AG04450 (cell line): ENCODE results near the gene LDB3. TPM values are rescaled to one million over a fixed set of nuclear protein-coding genes. Genes with fewer than 3 reads are reported as not detected.
"Not testable (repeated sequence)": the region's sequence is repeated elsewhere in the genome, so short reads cannot be mapped to it uniquely, and the experiment has no call there.

Experiments
- CTCF ChIA-PET: fragments of 300-600, 350-600 bp; formaldehyde crosslinking; extraction: SDS; loops from one replicate; lab custom pipeline; 2022; ENCODE audit warnings: antibody characterized with exemption, inconsistent platforms; lab: Charles Lee
- POLR2A ChIA-PET: fragments of 350-600 bp; formaldehyde crosslinking; extraction: SDS; loops from one replicate; lab custom pipeline; 2021; ENCODE audit warnings: antibody characterized with exemption, inconsistent platforms; lab: Yijun Ruan, JAX
- DNase-seq: peaks from one replicate; pipeline ENCODE4 v3.0.0-alpha.2; 2011; ENCODE audit warnings: low read depth, low spot score
- H3K27ac ChIP-seq: one replicate; pipeline ENCODE4 v1.5.1; 2012; ENCODE audit warnings: low read depth, low read length, control low read depth
- H3K27me3 ChIP-seq: one replicate; pipeline ENCODE4 v1.6.0; 2012; ENCODE audit warnings: low read length; ENCODE audit not compliant: control insufficient read depth, insufficient read depth
- H3K4me3 ChIP-seq: 2 replicates; pipeline ENCODE4 v1.5.1; 2011; ENCODE audit warnings: mild to moderate bottlenecking, low read depth, low read length, control low read depth
- H3K9me3 ChIP-seq: 2 replicates; pipeline ENCODE4 v1.5.1; 2012; ENCODE audit warnings: low read length; ENCODE audit not compliant: control insufficient read depth, insufficient read depth
- CTCF ChIP-seq: IDR thresholded peaks from 2 replicates; pipeline ENCODE4 v1.5.1; 2011; ENCODE audit warnings: low read depth, low read length, control low read depth, inconsistent platforms
- polyA plus RNA-seq: library from polyadenylated mRNA; depleted of rRNA; stranded (reverse); fragments of >200 nt; gene quantifications from 2 replicates; pipeline ENCODE4 v1.2.3, GENCODE V29; 2011

Gene LDB3
- polyA plus RNA-seq, 1 experiment, result 0.46 TPM

GRCh38 chr10:86644152-86644793 is 24.0 kb upstream of the LDB3 start:
- Histone ChIP-seq H3K4me3 (no peak overlapping the region), H3K9me3 (no peaks in the 10 kb centered on the region), H3K27me3 (no peaks in the 10 kb centered on the region), H3K27ac (no peak overlapping the region)
- ChIA-PET CTCF (no interaction called here), POLR2A (interaction anchor here (0.6 kb wide), 1 partner anchor 202 kb away, joined by 4 read pairs; no protein-coding TSS in a partner anchor)
- no peak for DNase-seq
- peak; percentile 15; the same call in 1 of the 2 replicates for TF ChIP-seq CTCF

- H3K9me3 ChIP-seq, result no peaks in the 10 kb centered on the region
- ChIA-PET CTCF (no interaction called here), POLR2A (interaction anchor here (0.6 kb wide), 1 partner anchor 203 kb away, joined by 4 read pairs; no protein-coding TSS in a partner anchor)
- no peak overlapping the region for H3K27ac ChIP-seq
- no peaks in the 10 kb centered on the region for H3K27me3 ChIP-seq
- TF ChIP-seq CTCF, result no peak
- no peak overlapping the region for H3K4me3 ChIP-seq
- no peak for DNase-seq
Observed at GRCh38 chr10:86644794-86645445, 23.4 kb upstream of the LDB3 start.

- H3K9me3 ChIP-seq, H3K27me3 ChIP-seq, POLR2A ChIA-PET, DNase-seq, H3K27ac ChIP-seq, H3K4me3 ChIP-seq, CTCF ChIA-PET: not testable (repeated sequence)
Observed at GRCh38 chr10:86645621-86646165, 22.6 kb upstream of the LDB3 start.

GRCh38 chr10:86646532-86646931 is 21.8 kb upstream of the LDB3 start:
- H3K27ac ChIP-seq, result no peak overlapping the region
- DNase-seq, result no peak
- POLR2A ChIA-PET, result no interaction called here
- peaks cover 4% of the 10 kb centered on the region for H3K27me3 ChIP-seq
- H3K9me3 ChIP-seq, result no peaks in the 10 kb centered on the region
- CTCF ChIA-PET, result no interaction called here
- H3K4me3 ChIP-seq, result no peak overlapping the region
- TF ChIP-seq CTCF, result no peak

GRCh38 chr10:86646933-86647332 is 21.4 kb upstream of the LDB3 start:
- TF ChIP-seq CTCF, result no peak
- Histone ChIP-seq H3K27ac (no peak overlapping the region), H3K27me3 (peaks cover 4% of the 10 kb centered on the region), H3K4me3 (no peak overlapping the region), H3K9me3 (no peaks in the 10 kb centered on the region)
- ChIA-PET CTCF (no interaction called here), POLR2A (no interaction called here)
- DNase-seq, result no peak
